GM21360 (cell line): ENCODE results near the gene SIX5.
"Not testable (repeated sequence)": the region's sequence is repeated elsewhere in the genome, so short reads cannot be mapped to it uniquely, and the experiment has no call there.

Experiments
- ATAC-seq: cut with Tn5 transposase; IDR thresholded peaks from one replicate; pipeline ENCODE4 v1.9.1; 2021; ENCODE audit warnings: mild to moderate bottlenecking, moderate library complexity; ENCODE audit not compliant: unreplicated experiment

SIX5 gene

GRCh38 chr19:45768984-45769782 lies at the start of gene SIX5:
Gene SIX5 (minus strand): TSS chr19:45769252. CDS start chr19:45768844, 408 bp downstream.
- peak; percentile 60 for ATAC-seq

DNA sequence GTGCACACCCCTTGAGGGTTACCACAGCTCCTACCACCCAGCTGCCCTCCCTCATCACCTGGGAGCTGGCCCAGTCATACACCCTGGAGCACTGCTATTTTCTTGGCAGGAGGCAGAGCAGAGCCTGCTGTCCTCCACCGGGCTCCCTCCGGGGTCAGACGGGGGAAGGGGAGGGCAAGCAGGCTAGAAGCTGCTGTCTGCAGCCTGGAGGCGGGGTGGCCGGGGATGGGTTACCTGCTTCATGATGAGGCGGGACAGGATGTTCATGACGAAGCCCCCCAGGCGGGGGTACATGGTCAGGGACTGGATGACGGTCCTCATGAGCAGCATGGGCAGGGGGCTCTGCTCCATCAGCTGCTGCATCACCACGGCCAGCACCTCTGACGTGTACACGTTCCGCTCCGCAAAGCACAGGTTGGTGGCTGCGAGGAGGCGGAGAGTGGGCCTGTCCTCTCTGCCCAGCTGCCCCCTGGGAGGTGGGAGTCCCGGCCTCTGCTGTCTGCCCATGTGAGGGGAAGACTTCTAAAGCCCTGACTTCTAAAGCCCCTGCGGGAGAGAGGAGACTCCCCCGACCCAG lies 48.8 kb upstream of the SIX5 start:
- no peak for ATAC-seq

DNA sequence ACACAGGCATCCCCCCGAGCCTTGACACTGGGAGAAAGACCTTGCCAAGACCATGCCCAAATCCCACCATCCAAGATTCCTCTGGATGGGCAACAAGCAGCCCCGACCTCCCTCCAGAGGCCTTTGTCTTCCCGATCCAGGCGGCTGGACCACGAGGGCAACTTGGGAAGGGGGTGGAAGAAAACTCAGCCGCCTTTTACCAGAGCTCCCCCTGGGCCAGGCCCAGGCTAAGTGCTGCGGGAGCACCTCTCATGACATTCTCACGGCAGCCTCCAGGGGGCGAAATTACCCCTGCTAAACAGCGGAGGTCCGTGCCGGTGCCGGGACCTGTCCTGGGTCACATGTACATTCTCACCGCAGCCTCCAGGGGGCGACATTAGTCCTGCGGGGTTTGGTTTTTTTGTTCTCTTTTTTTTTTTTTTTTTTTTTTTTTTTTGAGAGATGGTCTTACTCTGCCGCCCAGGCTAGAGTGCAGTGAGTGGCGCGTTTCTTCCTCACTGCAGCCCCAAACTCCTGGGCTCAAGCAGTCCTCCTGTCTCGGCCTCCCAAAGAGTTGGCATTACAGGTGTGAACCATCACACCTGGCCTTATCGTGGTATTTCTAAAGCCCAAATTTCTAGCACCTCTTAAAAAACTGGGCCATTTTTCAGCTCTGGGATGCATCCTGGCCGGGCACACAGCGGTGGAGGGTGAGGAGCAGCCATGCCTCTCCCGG lies 48.1 kb upstream of the SIX5 start:
- ATAC-seq = peak; percentile 85

- ATAC-seq = no peak
These were observed 47.4 kb upstream of the SIX5 start for GRCh38 chr19:45816236-45817009.

DNA sequence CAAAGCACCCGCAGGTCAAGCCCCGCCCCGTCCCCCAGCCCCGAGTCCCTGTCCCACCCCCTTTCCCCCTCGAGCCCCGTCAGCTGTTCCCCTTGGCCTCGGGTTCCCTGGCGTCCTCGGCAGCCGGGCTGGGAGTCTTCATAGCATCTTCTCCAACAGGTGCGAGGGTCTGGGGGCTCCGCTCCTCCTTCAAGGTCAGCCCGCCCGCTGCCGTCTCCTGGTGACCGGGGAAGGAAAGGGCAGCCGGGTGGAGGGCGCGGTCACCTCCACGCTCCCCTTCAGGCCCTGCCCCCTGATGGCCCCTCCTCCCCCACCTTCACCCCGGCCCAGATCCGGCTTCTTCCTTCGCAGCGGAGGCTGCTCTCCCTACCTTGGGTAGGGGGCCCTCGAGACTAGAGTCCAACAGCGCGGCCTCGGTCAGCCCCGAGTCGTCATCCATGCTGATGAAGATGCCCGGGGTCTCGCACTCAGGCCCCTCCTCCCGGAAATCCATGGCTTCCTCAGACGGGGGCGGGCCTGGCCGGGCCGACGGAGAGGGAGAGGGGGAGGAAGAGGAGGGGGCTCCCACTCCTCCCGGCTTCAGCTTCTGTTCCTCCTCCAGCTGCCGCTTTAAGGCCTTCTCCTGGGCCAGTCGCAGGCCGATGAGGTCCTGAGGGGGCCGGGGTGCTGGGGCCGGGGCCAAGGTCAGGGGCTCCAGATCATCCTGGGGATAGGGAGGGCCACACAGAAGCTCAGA lies 46.6 kb upstream of the SIX5 start:
- no peak for ATAC-seq

- no peak for ATAC-seq
These were observed 45.9 kb upstream of the SIX5 start, which contains the start of gene RSPH6A for GRCh38 chr19:45814851-45815480. Gene RSPH6A (minus strand): TSS chr19:45815308. CDS start chr19:45815176, 132 bp downstream.

DNA sequence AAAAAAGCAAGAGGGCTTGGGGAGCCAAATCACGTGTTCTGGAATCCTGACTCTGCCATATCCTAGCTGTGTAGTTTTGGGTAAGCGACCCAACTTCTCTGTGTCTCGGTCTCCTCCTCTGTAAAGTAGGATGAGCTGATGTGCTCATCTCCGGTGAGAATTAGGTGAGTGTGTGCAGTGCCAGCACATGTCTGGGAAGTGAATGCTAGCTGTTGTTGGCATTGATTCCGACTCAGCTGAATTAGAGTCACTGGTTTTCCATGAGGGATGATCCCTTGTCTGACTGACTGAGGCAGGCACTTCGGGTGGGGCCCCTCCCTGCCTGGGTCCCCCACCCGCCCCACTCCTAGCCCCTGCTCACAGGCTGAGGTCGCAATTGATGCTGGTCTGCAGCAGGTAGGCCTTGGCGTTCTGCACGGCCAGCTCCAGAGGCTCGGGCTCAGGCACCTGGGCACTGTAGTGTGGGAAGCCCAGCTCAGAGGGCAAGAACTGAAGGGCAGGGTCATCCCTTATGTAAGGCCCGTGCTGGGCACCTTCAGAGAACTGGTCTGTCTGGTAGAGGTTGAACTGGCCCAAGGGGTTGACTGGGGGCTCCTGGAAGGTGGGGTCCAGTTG lies 45.2 kb upstream of the SIX5 start:
- no peak for ATAC-seq

DNA sequence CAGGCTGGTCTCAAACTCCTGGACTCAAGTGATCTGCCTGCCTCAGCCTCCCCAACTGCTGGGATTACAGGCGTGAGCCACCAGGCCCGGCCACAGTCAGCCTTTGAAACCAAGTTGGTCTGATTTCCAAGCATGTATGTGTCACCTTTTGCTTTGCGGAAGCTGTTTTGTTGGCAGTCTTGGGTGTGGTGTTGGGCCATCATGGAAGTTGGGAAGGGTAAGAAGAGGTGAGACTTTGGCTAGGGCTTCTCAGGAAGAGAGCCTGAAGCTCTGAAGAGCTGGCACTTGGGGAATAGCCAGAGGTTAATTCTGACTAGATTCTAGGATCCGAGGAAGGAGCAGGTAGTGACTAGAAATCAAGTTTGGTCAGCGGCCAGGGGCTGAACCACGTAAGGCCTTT lies 43.2 kb upstream of the SIX5 start:
- no peak for ATAC-seq

DNA sequence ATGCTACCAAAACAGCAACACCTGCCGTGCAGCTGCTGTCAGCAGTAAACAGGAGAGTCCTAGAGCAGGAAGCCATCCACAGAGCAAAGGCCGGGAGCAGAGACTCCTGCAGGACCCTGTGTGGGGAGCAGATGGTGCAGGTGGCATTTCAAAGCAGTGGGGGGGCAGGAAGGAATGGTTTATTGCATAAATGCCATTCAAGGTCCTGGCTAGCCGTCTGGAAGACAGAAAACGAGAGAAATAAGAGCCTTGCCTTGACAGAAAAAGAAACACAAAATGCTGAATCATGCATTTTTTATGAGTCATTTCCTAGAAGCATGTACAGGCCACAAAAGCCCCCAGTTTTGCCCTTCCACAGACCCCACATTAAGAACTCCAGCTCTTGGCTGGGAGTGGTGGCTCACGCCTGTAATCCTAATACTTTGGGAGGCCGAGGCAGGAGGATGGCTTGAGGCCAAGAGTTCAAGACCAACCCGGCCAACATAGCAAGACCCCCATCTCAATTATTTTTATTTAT lies 40.6 kb upstream of the SIX5 start:
- no peak for ATAC-seq

GRCh38 chr19:45805719-45806118 lies 36.7 kb upstream of the SIX5 start:
- no peak for ATAC-seq

DNA sequence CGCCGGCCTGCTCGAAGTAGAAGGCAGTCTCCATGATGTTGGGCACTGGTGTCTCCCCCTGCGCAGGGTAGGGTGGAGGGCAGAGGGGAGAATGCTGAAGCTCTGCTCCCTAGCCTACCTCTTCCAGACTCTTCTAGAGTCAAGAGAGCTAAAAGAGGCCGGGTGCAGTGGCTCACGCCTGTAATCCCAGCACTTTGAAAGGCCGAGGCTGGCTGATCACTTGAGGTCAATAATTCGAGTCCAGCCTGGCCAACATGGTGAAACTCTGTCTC lies 35.8 kb upstream of the SIX5 start:
- no peak for ATAC-seq

DNA sequence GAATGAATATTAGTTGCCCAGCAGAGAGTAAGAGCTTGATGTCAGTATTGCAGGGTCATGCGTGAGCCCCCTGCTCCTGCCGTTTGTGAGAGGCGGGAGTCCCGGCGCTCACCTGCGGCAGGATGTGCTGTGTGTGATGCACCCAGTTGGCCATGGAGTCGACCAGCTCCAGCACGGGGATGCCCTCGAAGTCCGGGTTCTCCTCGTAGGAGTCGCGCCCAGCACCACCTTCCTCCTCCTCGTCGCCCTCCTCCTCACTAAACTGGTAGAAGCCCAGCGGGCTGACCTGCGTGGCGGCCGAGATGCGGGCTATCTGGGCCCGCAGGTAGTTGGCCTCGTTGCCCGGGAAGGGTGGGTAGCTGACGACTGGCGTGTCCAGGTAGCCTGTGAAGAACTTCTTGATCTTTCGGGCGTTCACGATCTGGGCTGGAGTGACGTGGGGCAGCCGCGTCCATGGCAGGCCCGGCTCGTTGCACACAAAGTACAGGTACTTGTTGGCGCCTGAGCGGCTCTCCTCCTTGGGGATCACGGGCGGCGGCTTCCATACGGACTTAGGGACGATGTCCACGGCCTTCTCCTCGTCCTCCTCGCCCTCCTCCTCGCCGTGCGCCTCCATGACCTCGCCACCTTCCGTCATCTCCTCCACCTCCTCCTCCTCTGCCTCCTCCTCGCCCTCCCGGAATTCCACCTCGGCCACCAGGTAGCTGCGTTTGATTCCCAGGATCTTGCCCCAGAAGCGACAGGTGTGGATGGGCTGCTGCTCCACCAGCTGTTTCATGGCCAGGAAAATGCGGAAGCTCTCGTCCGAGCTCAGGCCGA lies 35.3 kb upstream of the SIX5 start:
- ATAC-seq = no peak

- no peak for ATAC-seq
These were observed 32.6 kb upstream of the SIX5 start for GRCh38 chr19:45801603-45802175.

DNA sequence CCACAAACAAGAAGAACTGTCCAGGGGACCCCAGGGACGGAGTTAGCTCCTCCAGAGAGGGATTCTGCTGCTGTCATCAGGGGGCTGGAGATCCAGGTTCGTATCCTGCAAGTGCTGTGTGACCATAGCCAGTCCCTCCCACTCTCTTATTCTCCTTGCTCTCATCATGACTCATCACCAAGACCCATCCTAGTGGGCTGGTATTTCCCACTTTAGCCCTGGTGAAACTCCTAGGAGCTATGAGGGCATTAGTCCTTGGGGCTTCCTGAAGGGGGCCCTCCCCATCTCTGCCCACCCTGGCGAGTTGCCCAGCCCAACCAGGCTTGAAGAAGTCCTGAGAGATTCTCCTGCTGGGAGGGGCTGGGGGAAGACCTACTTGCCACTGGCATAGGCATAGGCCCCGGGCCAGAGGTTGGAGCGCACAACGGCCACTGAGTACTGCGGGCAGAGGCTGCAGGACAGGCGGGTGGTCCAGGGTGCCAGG lies 31.1 kb upstream of the SIX5 start:
- ATAC-seq = no peak

DNA sequence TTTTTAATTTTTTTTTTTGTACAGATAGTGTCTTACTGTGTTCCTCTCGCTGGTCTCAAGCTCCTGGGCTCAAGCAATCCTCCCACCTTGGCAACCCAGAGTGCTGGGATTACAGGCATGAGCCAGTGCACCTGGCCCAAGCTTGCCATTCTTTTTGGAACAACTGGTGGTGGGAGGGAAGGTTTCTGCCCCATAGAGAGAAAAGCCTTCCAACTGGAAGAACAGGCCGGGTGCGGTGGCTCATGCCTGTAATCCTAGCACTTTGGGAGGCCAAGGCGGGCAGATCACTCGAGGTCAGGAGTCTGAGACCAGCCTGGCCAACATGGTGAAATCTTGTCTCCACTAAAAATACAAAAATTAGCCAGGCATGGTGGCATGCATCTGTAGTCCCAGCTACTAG lies 30.5 kb upstream of the SIX5 start:
- not testable (repeated sequence) for ATAC-seq

DNA sequence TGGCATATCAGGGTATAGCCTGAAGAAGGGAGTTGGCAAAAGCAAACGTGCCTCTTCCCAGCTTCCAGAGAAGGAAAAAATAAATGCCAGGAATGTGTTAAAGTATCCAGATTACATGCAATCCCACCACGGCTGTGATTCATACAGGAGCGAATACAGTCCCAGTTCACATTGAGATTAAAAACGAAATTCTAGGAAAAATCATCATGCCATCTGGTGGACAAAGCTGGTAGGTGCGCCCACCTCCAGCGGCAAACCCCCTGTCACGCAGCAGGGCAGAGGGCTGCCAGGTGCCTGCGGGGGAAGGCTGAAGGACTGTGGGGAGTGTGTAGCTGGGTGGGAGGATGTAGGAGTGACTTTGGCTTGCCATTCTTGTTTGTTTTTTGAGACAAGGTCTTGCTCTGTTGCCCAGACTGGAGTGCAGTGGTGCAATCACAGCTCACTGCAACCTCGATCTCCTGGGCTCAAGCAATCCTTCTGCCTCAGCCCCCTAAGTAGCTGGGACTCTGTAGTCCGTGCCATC lies 30.0 kb upstream of the SIX5 start:
- no peak for ATAC-seq

DNA sequence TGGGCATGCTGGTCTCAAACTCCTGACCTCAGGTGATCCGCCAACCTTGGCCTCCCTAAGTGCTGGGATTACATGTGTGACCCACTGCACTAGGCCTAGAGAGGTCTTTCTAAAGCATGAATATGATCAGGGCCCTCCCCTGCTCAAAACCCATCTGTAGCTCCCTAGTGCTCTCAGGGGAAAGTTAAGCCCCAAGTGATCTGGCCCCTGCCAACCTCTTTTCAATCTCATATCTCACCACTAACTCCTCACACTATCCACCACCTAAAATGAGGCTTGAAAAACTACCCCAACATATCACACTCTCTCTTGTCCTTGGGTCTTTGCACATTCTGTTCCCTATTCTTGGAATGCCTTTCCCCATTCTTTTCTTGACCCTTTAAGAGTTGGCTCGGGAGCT lies 25.6 kb upstream of the SIX5 start:
- no peak for ATAC-seq

- ATAC-seq = no peak
These were observed 24.8 kb upstream of the SIX5 start for GRCh38 chr19:45793876-45794275.
